ENCODE results near the gene AS3MT.
A peak's percentile ranks its signal among the peaks of the same experiment; 100 is the strongest.

The AS3MT gene

DNA sequence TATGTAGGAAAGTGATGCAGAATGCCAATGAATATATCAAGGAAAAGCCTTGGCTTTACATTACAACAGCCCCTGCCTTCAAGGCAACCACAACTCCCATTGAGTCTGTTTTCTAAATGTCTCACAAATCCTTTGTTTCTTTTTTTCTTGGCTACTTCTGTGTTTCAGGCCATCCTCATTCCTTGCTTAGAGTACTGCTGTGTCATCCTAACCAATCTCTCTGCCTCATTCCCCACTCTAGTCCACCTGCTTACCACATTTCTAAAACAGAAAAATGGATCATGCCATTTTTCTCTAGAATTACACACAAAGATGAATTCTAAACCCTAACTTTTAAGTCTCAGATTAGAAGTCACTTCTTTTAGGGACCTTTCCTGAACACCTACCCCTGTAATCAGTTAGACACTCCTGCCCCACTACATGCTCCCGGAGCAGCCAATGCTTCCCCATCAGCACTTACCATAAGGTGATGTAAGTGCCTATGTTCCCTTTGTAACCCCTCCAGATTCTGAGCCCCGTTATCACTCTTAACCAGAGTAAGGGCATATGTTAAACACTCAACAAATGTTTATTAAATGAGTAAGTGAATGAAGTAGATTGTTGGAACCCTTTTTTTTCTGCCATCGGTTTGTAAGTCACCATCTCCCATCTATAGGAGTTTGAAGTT is 12.4 kb upstream of the AS3MT start:
- DNase-seq = no peak

DNA sequence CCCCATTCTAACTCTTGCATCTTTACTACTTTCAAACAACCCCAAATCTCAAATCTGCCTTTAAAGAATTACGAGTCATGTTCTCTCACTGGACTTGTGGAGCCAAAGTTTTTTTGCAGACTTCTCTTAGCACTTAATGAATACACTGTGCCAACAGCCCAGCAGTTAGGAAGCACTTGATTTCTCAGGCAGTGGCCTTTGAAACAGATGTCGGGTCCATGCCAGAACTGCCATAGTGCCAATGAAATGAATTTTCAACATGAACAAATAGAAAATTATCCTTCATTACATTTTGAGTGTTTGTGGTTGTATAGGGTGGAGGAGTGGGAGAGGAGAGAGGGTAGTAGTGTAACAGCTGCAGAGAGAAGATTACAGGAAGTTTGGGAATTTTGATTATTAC is 9.4 kb upstream of the AS3MT start:
- DNase-seq = no peak

DNA sequence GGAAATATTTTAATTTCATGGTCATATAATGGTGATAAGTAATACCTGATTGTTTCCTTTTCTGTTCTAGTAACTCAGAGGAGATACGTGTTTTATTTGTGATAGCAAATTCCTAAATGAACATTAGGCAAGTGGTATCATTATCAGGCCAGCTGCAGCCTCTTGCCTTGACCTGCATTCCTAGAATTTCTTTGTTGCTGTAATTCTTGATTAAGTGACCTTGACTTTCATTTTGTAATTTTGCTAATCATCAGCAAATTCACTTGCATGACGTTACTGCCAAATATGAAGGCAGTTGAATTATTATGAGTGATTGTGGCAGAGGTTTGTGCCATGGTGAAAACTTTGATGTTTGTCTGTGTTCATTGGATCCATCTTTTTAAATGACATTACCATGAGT is 5.6 kb upstream of the AS3MT start:
- no peak for DNase-seq

GRCh38 chr10:102865620-102866019 is 3.6 kb upstream of the AS3MT start:
- no peak for DNase-seq

DNA sequence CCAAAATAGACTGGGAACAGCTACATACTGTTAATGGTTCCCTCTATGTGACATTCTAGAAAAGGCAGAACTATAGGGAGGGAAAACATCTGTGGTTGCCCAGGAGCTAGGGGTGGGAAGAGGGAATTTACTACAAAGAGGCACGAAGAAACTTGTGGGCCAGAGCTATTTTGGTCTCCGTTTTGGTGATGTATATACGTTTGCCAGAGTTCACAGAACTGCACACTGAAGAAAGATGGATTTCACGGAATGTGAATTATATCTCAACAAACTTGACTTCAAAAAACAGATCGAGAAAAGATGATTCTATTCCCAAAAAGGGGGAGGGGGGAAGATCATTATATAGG is 386 bp upstream of the AS3MT start:
- no peak for DNase-seq

- no peak for DNase-seq
Measured at GRCh38 chr10:102870221-102870620, 951 bp downstream of the AS3MT start.

DNA sequence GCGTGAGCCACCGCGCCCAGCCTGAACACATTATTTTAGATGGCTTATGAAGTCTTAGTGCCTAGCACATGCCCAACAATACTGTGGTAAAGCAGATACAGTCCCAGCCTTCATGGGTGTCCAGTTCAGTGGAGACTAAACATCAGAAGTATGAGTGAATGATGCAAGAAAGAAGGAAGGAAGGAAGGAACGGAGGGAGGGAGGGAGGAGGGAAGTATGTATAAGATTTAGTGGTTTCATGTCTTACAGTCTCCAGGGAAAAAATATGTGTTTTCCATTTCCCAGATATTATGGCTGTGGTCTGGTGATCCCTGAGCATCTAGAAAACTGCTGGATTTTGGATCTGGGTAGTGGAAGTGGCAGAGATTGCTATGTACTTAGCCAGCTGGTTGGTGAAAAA is 2.9 kb downstream of the AS3MT start:
- DNase-seq = no peak

DNA sequence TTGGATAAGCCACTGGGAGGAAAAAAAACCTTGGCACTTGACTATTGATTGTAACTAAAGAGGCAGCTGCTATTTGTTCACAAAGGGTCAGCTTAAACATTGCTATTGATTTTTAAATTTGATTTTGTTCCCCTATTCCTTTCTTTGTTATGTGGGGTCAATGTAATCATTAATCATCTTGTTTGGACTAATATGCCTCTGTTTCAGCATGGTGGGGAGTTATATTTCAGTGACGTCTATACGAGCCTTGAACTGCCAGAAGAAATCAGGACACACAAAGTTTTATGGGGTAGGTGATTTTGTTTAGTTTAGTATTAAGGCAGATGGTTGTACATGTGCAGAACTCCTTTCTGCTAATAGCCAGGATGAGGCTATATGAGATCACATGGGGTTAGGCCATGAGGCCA is 7.5 kb downstream of the AS3MT start:
- DNase-seq = no peak

DNA sequence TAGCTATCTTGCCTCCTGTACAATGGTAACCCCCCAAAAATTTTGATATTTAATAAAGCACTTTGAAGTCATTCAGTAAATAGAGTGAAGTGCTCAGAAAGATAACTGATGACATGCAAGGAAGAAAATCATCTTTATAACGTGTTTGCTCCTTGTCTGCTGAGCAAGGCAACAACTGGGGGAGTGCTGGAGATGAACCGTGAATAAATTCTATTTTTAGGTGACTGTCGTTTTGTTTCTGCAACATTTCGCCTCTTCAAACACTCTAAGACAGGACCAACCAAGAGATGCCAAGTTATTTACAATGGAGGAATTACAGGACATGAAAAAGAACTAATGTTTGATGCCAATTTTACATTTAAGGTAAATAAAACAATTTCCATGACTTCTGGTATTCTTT is 9.4 kb downstream of the AS3MT start:
- DNase-seq = no peak

DNA sequence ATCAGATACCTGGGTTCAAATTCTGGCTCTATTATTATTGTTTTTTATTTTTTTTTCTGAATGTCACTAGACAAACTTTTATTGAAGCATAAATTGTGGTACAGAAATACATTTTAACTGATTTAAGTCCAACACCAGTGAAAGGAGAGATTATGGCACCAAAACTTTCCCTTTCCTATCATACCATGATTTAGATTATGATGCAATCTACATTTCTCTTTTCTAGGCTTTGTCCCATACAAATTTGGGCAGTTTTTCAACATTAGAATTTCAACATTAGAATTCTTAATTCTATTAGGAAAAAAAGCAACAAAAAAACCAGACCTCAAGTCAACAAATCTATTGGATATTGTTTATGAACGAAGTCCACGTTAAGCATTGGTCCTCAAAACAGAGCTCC is 11.0 kb downstream of the AS3MT start:
- no peak for DNase-seq

DNA sequence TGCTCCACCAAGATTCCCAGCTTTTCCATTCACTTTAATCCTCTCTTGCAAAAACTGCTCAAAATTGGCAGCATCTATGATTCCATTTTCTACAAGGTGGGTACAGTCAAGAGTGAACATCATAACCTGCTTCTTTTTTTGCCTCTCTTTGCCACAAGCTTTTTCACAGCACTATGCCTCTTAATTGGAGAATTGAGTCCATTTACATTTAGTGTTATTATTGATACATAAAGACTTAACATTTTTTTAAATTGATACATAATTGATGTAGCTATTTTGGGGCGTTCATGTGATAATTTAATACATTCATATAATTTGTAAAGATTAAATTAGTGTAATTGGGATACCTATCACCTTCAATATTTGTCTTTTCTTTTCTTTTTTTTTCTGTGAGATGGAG is 18.8 kb downstream of the AS3MT start:
- DNase-seq = no peak

- no peak for DNase-seq
Measured at GRCh38 chr10:102894466-102895213, 25.4 kb downstream of the AS3MT start.

DNA sequence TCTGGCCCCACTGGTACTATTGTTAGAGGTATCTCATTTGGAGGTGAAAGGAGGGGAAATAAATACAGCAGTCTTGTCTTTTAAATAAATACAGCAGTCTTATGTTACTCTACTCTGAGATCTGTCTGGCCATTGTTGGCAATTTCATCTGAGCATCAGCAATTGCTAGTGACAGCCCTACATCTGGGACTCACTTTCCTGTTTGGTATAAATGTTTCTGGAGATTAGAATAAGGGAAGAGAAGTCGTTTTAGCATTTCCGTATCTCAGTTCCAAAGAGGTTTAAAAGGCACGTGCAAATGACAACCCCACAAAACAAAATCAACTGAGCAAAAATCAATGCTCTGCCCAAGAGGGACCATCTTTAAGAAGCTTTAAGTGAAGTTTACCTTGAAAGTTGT is 30.7 kb downstream of the AS3MT start:
- DNase-seq = no peak

GRCh38 chr10:102904346-102904745 is 35.1 kb downstream of the AS3MT start:
- DNase-seq = no peak

DNA sequence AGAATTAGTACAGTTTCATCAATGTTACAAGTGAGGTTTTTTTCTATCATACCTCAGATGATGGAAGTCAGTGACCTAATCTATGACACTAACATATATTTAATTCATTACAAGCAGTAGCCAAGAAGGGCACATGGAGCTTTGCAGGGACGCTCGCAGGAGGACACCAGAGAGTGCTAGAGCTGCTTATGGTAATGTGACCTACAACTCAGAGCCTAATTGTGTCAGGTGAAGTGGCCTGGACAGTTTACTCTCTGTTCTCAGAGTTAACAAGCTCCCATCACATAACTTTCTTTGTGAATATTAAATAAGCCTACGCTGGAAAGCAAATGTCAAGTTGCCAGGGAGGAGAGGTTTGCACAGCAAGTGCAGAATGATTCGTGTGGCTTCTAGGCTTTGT is 37.2 kb downstream of the AS3MT start:
- no peak for DNase-seq

GRCh38 chr10:102914781-102915180 is 45.5 kb downstream of the AS3MT start:
- no peak for DNase-seq

- DNase-seq = no peak
Measured at GRCh38 chr10:102916173-102916572, 46.9 kb downstream of the AS3MT start.

DNA sequence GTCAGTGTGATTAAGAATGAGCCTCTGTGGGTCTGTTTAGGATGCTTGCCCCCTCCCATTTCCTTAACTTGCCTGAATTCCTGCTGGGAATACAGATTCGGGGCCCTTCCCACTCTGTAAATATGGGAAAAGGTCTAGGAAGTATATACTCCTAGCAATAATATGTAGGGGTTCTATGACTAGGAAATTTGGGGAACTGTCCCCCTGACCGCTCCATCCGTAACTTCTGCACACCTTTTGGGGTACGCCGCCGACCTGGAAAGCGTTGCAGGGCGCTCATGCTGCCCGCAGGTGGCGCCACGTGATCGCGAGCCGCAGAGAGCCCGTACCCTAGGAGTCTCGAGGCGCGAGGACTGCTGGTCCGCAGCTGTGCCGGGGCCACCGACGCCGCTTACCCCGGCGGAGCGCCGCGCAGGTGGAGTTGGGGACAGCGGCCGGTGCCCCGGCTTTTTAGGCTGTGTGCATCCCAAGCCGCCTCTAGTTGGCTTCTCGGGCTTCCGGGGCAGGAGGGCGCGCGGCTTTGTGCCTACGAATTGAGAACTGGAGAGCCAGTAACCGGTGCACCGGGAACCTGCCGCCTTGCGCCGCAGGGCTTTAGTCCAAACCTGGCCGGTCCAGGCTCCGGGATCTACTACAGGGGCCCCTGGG is 48.2 kb downstream of the AS3MT start:
- DNase-seq = peak; percentile 77

- peak; percentile 99 for DNase-seq
Measured at GRCh38 chr10:102917962-102918816, 48.9 kb downstream of the AS3MT start, which contains the start of gene CNNM2. Gene CNNM2, plus strand, starts transcription at chr10:102918294. Its CDS starts 187 bp downstream, at chr10:102918481.

GRCh38 chr10:102918817-102919245 is 49.6 kb downstream of the AS3MT start:
- peak; percentile 10 for DNase-seq

DNA sequence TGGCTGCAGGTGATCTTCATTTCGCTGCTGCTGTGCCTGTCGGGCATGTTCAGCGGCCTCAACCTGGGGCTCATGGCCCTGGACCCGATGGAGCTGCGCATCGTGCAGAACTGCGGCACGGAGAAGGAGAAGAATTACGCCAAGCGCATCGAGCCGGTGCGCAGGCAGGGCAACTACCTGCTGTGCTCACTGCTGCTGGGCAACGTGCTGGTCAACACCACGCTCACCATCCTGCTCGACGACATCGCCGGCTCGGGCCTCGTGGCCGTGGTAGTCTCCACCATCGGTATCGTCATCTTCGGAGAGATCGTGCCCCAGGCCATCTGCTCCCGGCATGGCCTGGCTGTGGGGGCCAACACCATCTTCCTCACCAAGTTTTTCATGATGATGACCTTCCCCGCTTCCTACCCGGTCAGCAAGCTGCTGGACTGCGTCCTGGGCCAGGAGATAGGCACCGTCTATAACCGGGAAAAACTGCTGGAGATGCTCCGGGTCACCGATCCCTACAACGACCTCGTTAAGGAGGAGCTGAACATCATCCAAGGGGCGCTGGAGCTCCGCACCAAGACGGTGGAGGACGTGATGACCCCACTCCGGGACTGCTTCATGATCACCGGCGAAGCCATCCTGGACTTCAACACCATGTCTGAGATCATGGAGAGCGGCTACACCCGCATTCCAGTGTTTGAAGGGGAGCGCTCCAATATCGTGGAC is 50.1 kb downstream of the AS3MT start:
- DNase-seq = no peak

DNA sequence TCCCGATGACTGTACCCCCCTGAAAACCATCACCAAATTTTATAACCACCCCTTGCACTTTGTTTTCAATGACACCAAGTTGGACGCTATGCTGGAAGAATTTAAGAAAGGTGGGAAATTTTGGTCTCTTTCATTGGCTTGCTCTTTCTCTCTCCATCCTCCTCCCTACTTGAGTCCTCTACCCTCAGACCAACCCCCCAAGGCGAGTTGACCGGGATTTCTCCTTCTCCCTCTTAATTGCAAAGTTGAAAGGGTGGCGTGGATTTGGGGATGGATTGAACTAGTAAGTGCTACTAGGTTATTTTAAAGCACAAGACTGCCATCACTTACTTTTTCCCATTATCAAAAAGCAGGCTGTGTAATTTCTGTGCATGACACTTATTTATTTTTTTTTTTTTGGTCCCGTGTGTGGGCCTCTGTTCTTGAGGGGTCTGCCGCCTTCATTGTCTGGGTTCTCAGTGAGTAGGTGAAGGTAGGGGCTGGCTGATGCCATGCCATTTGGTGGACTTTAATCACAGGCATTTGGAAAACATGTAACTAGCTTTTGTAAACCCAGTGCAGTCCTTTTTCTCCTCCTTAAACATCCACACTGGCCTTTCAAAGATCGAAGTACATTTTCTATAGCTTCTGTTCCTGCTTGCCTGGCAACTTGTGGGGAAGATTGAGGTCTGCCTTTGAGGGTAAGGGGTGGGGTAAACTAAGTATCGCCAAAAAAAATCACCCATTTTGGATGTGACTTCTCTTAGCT is 50.9 kb downstream of the AS3MT start:
- no peak for DNase-seq
